ENCODE measurements around the gene CRTC3. TPM values are rescaled to one million over a fixed set of nuclear protein-coding genes. Genes with fewer than 3 reads are reported as not detected.

The CRTC3 gene
- total and polyA plus RNA-seq, 4 donors: 5.1 to 16.8 (median 7.6) TPM

GRCh38 chr15:90690585-90690984 lies 160.9 kb downstream of the CRTC3 start:
- WGBS: 89% methylated on average over 2 of the region's 2 CpGs
- Histone ChIP-seq H3K27ac (ENCODE audit: low read depth in 1 of 2, low read length in 2 of 2) (no peak overlapping the region), H3K4me1 (ENCODE audit: control insufficient read depth in 4 of 4, insufficient read depth in 4 of 4, low read length in 3 of 4) (no peaks in the 10 kb centered on the region), H3K27me3 (ENCODE audit: control insufficient read depth in 4 of 4, insufficient read depth in 4 of 4, low read length in 3 of 4) (no peaks in the 10 kb centered on the region), H3K4me3 (ENCODE audit: low read depth in 1 of 3, low read length in 3 of 3) (no peak overlapping the region), H3K9ac (ENCODE audit: low read depth in 1 of 2, low read length in 2 of 2) (no peak overlapping the region), H3K36me3 (ENCODE audit: control insufficient read depth in 4 of 4, insufficient read depth in 3 of 4, low read depth in 1 of 4, low read length in 3 of 4) (no peaks in the 10 kb centered on the region), H3K9me3 (ENCODE audit: control insufficient read depth in 4 of 4, low read length in 3 of 4) (peaks cover 0 to 2% (median 0%) of the 10 kb centered on the region in 4 donors)
- TF ChIP-seq FOXA1 (IDR thresholded peaks at IDR 0.05) (no peak), REST (IDR thresholded peaks at IDR 0.05) (no peak), RAD21 (IDR thresholded peaks at IDR 0.05) (no peak), GABPA (IDR thresholded peaks at IDR 0.05 in 1 of 2, conservative IDR thresholded peaks at IDR 0.05 in 1 of 2) (no peak), ATF3 (IDR thresholded peaks at IDR 0.05) (no peak), RXRA (IDR thresholded peaks at IDR 0.05) (no peak), TAF1 (conservative IDR thresholded peaks at IDR 0.05) (no peak), SP1 (IDR thresholded peaks at IDR 0.05) (no peak), NR2F2 (IDR thresholded peaks at IDR 0.05) (no peak), HNF4A (conservative IDR thresholded peaks at IDR 0.05) (no peak), HNF4G (IDR thresholded peaks at IDR 0.05) (no peak), JUND (IDR thresholded peaks at IDR 0.05) (no peak), CTCF (IDR thresholded peaks at IDR 0.05; ENCODE audit: low read depth, low read length, missing input control) (no peak), ZBTB33 (IDR thresholded peaks at IDR 0.05) (no peak), MAX (IDR thresholded peaks at IDR 0.05) (no peak)
- DNase-seq (ENCODE audit: low spot score): no peak

GRCh38 chr15:90691369-90691768 lies 161.6 kb downstream of the CRTC3 start:
- Histone ChIP-seq H3K9ac (ENCODE audit: low read depth in 1 of 2, low read length in 2 of 2) (no peak overlapping the region), H3K27ac (ENCODE audit: low read depth in 1 of 2, low read length in 2 of 2) (no peak overlapping the region), H3K4me1 (ENCODE audit: control insufficient read depth in 4 of 4, insufficient read depth in 4 of 4, low read length in 3 of 4) (no peaks in the 10 kb centered on the region), H3K9me3 (ENCODE audit: control insufficient read depth in 4 of 4, low read length in 3 of 4) (peaks cover 0 to 2% (median 0%) of the 10 kb centered on the region in 4 donors), H3K36me3 (ENCODE audit: control insufficient read depth in 4 of 4, insufficient read depth in 3 of 4, low read depth in 1 of 4, low read length in 3 of 4) (no peaks in the 10 kb centered on the region), H3K4me3 (ENCODE audit: low read depth in 1 of 3, low read length in 3 of 3) (no peak overlapping the region), H3K27me3 (ENCODE audit: control insufficient read depth in 4 of 4, insufficient read depth in 4 of 4, low read length in 3 of 4) (no peaks in the 10 kb centered on the region)
- no peak for DNase-seq (ENCODE audit: low spot score)
- WGBS: 93% methylated on average over 4 of the region's 4 CpGs
- TF ChIP-seq RAD21 (IDR thresholded peaks at IDR 0.05) (no peak), FOXA1 (IDR thresholded peaks at IDR 0.05) (no peak), MAX (IDR thresholded peaks at IDR 0.05) (no peak), TAF1 (conservative IDR thresholded peaks at IDR 0.05) (no peak)
